Thoracic aorta (tissue), 2 donors: Measurements from ENCODE around the gene MRPL55. TPM values are rescaled to one million over a fixed set of nuclear protein-coding genes. Genes with fewer than 3 reads are reported as not detected.

Experiments used
- ATAC-seq: fragments of 150-250 bp; one replicate; pipeline ENCODE4 v1.8.0; 2017; ENCODE audit warnings: low read depth; ENCODE audit not compliant: insufficient number of reproducible peaks, low FRiP score
- DNase-seq: peaks from one replicate; pipeline ENCODE4 v3.0.0-alpha.2; 2020; ENCODE audit warnings: low spot score
- H3K27ac ChIP-seq, 2 donors: fragments of 200-600 bp; sonication (generic); 1 replicate in 1 of 2; 2 replicates in 1 of 2; pipeline ENCODE4 v1.5.1; 2016; ENCODE audit warnings: mild to moderate bottlenecking in 2 of 2, moderate library complexity in 2 of 2
- H3K27me3 ChIP-seq: fragments of 200-600 bp; sonication (generic); replicated peaks from 2 replicates; pipeline ENCODE4 v1.6.0; 2016; ENCODE audit warnings: mild to moderate bottlenecking; ENCODE audit not compliant: insufficient read depth
- H3K36me3 ChIP-seq: fragments of 200-600 bp; sonication (generic); one replicate; pipeline ENCODE4 v1.5.1; 2016
- H3K4me1 ChIP-seq, 2 donors: fragments of 200-600 bp; sonication (generic); 1 replicate in 1 of 2; 2 replicates in 1 of 2; pipeline versions ENCODE4 v1.5.1 to v1.6.0; 2016; ENCODE audit warnings: low read depth in 2 of 2, mild to moderate bottlenecking in 1 of 2; ENCODE audit not compliant: control insufficient read depth in 1 of 2
- H3K4me3 ChIP-seq: fragments of 200-600 bp; sonication (generic); 2 replicates; pipeline ENCODE4 v1.5.1; 2016; ENCODE audit warnings: mild to moderate bottlenecking
- H3K9me3 ChIP-seq: fragments of 200-600 bp; sonication (generic); 2 replicates; pipeline ENCODE4 v1.5.1; 2016
- total RNA-seq, 2 donors: library from RNA; depleted of rRNA; stranded (reverse); fragments of >200 nt; gene quantifications; one replicate each; pipeline versions ENCODE4 v1.1.0 to v1.2.3, GENCODE V29; 2016
- TF ChIP-seq, protein P1 (sequence below): fragments of 200-600 bp; sonication (generic); IDR thresholded peaks from one replicate; pipeline ENCODE4 v1.5.1; 2019; ENCODE audit warnings: antibody characterized with exemption

Gene MRPL55
- total RNA-seq, 2 donors from 2014 or later: 32.4 to 79.3 TPM

GRCh38 chr1:228146417-228147150, 37.5 kb upstream of the MRPL55 start:
- DNase-seq: no peak
- Histone ChIP-seq H3K36me3 (peaks cover 13% of the 10 kb centered on the region), H3K4me3 (no peak overlapping the region), H3K4me1 (peaks cover 57 to 62% of the 10 kb centered on the region in 2 donors), H3K9me3 (no peaks in the 10 kb centered on the region), H3K27ac (no peak overlapping the region), H3K27me3 (no peaks in the 10 kb centered on the region)
- TF ChIP-seq, protein P1, sequence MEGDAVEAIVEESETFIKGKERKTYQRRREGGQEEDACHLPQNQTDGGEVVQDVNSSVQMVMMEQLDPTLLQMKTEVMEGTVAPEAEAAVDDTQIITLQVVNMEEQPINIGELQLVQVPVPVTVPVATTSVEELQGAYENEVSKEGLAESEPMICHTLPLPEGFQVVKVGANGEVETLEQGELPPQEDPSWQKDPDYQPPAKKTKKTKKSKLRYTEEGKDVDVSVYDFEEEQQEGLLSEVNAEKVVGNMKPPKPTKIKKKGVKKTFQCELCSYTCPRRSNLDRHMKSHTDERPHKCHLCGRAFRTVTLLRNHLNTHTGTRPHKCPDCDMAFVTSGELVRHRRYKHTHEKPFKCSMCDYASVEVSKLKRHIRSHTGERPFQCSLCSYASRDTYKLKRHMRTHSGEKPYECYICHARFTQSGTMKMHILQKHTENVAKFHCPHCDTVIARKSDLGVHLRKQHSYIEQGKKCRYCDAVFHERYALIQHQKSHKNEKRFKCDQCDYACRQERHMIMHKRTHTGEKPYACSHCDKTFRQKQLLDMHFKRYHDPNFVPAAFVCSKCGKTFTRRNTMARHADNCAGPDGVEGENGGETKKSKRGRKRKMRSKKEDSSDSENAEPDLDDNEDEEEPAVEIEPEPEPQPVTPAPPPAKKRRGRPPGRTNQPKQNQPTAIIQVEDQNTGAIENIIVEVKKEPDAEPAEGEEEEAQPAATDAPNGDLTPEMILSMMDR: no peak
- ATAC-seq: no peak

DNA sequence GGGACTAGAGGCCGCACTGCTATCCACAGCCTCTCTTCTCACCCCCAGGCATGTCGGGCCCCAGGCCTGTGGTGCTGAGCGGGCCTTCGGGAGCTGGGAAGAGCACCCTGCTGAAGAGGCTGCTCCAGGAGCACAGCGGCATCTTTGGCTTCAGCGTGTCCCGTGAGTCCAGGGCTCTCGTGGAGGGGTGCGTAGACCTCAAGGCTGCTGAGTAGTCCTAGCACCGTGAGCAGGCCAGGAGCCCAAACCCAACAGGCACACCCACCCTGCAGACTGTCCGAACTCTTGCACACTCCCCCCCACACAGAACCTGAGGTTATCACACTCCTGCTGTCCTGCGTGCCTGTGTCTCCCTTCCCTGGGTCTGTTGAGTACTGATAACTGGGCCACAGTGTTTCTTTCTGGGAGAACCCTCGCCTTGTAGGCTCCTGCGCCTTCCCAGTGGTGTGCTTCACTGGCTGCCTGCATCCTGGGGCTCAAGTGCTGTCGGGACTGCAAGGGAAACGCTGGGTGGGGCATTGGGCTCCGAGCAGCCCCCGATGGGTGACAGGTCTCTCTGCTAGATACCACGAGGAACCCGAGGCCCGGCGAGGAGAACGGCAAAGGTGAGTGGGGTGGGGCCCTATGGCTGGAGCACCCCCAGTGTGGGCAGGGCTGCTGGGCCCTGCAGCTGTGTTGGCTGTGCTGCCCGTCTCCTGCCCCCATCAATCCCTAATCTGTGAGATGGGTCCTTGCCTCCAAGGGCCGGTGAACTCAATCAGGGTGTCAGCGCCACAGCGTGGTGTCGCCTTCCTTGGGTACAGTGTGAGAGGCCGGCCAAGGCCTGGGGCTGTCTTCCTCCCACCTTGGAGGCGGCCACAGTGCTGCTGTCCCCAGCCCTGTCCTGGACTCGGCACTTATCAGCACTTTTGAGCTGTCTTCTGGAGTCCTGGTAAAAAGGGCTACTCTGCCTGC, 36.6 kb upstream of the MRPL55 start:
- ATAC-seq (no peak), DNase-seq (no peak)
- Histone ChIP-seq H3K27ac (no peak overlapping the region), H3K9me3 (no peaks in the 10 kb centered on the region), H3K4me1 (peaks cover 55 to 62% of the 10 kb centered on the region in 2 donors), H3K36me3 (peaks cover 13% of the 10 kb centered on the region), H3K27me3 (no peaks in the 10 kb centered on the region), H3K4me3 (no peak overlapping the region)
- TF ChIP-seq, protein P1: no peak

GRCh38 chr1:228144993-228145343, 35.9 kb upstream of the MRPL55 start:
- no peak overlapping the region for H3K27ac ChIP-seq
- no peak for DNase-seq
- no peak overlapping the region for H3K4me3 ChIP-seq
- ATAC-seq: no peak
- TF ChIP-seq, protein P1: no peak
- peaks cover 13% of the 10 kb centered on the region for H3K36me3 ChIP-seq
- H3K4me1 ChIP-seq: peaks cover 48 to 56% of the 10 kb centered on the region in 2 donors
- no peaks in the 10 kb centered on the region for H3K9me3 ChIP-seq
- no peaks in the 10 kb centered on the region for H3K27me3 ChIP-seq

DNA sequence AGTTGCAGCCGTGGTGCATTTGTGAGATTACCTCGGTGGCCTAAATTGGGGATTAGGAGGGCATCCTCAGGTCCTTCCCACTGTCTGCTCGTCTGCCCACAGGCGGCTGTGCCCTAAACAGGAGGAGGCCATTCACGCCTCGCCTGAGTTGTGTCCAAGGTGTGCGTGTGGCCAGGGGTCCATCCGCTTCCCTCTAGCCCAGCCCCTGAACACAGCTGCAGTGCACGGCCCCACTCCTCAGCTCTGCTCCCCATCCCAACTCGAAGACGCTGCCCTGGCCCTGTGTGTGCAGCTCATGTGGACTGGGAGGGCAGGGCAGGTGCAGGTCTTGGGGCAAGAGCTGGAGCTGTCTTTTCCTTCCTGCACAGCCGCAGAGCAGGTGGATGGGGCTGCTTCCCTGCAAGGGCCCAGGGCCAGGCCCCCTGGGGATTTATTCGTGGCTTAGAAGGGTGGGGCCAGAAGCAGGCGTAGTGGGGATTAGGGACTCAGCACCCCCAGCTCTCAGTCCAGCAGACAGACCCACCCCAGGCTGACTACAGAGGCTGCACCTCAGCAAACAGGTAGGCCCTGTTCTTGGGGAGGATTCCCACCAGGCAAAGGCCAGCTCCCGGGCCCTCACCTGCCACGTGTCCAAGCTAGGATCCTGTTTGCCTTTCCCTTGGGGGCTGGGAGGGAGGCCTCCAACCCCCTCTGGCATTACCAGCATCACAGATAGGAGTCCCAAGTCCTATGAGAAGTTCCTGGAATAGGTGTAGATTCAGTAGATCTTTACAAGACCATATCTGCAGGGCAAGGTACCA, 35.3 kb upstream of the MRPL55 start:
- H3K9me3 ChIP-seq: no peaks in the 10 kb centered on the region
- TF ChIP-seq, protein P1: no peak
- peaks cover 13% of the 10 kb centered on the region for H3K36me3 ChIP-seq
- H3K27me3 ChIP-seq: no peaks in the 10 kb centered on the region
- H3K27ac ChIP-seq: no peak overlapping the region
- ATAC-seq (no peak), DNase-seq (no peak)
- H3K4me1 ChIP-seq: peaks cover 42 to 50% of the 10 kb centered on the region in 2 donors
- no peak overlapping the region for H3K4me3 ChIP-seq
